Measurements from ENCODE around the gene RFC2.
A peak's percentile ranks its signal among the peaks of the same experiment; 100 is the strongest.
"Not testable (repeated sequence)": the region's sequence is repeated elsewhere in the genome, so short reads cannot be mapped to it uniquely, and the experiment has no call there.

The RFC2 gene

DNA sequence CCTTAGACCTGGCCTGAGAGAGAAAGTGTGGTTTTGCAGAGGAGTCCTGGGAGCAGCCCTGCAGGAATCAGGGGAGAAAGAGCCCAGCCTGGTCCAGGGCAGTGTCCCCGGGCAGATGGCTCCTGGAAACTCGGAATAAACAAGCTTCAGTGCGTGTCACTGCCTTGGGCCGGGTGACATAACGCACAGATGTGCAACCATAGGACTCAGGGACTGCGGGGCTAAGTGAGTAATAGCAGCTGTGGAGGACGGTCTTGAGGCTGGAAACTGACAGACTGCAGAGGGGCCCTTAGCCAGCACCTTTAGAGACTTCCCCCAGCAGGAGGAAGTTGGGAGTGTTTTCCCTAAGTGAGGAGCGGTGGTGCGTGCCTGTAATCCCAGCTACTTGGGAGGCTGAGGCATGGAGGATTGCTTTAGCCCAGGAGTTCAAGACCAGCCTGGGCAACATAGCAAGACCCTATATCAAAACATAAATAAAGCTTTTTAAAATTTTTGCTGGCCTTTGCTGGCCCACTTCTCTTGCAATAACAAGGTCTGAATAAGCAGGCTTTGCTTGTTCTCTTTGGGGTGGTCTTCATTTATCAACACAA is 29.8 kb upstream of the RFC2 start:
- DNase-seq (ENCODE audit: low read depth in 3 of 3, low spot score in 1 of 3), result no peak

DNA sequence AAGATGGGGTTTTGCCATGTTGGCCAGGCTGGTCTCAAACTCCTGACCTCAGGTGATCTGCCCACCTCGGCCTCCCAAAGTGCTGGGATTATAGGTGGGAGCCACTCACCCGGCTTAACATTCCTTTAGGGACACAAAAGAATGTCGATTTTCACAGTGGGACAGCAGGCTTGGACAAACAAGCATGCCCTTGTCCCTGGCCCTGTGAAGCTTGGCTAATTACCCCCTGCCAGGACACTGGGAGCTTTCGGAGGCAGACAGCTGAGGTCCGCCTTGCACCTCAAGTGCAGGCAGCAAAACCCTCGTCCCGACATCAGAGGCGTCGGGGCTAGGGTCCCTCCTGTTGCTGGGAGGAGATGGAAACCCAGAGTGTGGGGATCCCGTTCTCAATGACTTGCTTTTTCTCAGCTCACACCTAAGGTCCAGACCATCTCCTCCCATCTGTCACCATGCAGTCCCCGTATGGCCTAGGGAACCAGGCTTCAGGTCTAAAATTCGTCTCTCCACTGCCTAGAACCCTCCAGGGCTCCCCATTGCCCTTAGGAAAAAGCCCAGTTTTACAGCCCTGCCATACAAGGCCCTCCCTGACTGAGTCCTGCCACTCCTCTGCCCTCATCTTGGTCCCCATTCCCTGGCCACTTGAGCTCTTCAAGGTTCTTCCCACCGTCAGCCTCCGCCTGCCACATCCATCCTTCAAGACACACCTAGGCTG is 28.7 kb upstream of the RFC2 start:
- DNase-seq (ENCODE audit: low read depth in 3 of 3, low spot score in 1 of 3), result no peak

DNA sequence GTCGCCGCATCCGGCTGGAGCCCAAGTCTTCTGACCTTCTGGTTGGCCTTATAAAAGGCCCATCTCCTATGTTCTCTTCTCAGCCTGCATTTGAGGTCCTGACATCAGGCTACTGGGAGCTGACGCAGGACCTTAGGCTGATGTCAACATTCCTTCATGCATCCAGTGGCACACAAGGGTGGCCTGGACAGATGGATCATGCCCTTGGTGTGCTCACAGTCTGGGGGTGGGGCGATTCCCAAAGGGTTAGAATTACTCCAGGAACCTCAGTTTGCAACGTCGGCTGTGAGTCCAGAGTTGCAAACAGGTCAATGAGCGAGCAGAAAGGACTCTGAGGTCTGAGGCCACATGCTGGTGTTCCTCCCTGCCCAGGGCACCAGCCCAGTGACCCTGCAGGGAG is 26.8 kb upstream of the RFC2 start:
- DNase-seq (ENCODE audit: low read depth in 3 of 3, low spot score in 1 of 3), result no peak

DNA sequence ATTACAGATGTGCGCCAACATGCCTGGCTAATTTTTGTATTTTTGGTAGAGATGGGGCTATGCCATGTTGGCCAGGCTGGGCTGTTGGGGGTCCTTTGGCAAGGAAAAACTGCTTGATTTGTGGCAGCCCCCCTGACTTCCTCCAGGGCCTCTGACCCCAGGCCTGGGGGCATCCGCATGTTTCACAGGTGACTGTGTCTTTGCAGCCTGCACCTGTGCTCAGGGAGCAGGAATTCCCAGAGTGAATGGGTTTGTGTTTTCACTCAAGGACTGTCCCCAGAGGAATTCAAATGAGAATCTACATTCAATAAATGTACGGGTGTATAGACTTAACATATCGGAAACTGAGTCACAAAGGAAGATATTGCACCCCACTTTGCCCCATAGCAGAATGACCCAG is 23.4 kb upstream of the RFC2 start:
- DNase-seq (ENCODE audit: low read depth in 3 of 3, low spot score in 1 of 3), result no peak

DNA sequence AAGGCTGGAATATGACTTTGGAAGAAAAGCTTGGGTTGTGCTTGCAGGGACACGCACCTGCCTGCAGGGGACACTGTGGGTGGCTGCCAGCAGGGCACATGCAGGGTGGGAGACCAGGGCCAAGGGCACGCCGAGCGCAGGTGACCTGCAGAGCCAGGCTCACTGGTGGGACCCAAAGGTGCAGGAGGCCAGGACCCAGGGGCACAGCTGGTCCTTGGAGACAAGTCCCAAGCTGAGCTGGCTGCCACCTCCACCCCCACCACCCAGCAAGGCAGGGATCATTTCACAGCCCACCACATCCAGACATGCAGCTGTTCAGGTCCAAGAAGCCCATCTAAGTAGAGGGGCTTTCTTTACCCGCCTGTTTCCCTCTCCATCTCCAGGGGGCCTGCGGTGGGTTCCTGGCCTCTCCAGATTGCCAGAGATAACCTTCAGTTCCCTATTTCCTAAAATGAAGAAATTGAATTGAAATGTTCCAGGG is 21.2 kb upstream of the RFC2 start:
- no peak for DNase-seq (ENCODE audit: low read depth in 3 of 3, low spot score in 1 of 3)

DNA sequence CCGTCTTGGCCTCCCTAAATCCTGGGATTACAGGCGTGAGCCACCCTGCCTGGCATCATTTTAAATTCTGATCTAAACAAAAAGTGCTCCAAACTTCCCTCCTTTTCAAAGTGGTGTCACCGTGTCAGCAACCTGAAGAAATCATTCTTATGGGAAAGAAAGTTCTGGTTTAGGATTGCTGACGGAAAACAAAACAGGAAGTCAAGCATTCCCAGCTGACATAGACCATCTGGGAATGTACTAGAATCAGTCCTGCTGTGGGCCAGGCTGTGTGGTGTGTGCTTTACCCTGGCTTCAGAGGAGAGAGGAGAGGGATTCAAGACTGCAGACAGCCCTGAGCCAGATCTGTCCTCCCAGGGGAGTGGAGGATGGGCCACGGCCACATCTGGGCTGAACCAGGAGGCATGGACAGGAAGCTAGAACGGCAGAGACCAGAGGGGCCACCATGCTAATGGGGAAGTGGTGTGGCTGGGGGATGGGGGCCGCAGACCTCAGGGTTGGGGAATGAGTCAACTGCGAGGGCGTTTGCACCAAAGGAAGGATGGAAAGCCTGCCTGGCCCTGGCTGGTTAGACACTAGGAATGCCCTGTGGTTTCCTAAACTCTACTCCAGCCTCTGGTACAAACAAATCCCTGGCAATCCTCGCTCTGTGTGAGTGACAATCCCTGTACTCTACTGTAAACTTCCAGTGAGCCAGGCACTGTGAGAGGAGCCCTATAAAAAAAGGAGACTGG is 18.3 kb upstream of the RFC2 start:
- DNase-seq (ENCODE audit: low read depth in 3 of 3, low spot score in 1 of 3), result no peak

DNA sequence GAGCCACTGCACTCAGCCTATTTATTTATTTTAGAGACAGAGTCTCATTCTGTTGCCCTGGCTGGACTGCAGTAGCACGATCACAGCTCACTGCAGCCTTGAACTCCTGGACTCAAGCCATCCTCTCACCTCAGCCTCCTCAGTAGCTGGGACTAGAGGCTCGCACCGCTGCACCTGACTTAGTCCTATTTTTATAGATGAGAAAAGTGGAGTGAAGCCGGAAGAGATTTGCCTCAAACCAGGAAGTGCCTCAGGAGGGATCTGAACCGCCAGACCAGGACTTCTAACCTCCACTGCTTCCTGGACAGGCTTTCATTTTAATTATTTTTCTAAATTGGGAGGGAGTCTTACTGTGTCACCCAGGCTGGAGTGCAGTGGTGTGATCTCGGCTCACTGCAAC is 17.5 kb upstream of the RFC2 start:
- DNase-seq (ENCODE audit: low read depth in 3 of 3, low spot score in 1 of 3), result no peak

DNA sequence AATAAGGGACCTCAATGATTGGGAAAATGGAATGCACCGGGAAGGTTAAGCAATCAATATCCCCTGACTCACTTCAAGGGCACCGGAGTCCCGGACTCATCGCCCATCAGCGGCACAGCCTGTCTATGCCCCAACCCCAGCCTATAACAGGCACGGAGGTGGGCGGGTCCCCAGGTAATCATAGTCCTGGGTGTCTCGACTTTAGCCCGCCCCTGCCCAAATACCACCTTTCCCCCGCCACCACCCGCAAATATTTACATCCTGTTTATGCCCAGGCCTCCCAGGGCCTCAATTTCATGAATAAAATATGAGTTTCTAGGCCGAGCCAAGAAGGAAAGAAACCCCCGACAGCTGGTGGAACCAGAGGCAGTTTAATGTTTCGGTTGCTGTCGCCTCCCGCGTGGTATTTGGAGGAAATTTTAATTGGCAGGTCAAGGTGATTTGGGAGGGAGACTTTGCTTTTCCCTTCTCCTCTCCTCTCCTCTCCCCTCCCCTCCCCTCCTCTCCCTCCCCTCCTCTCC is 15.6 kb upstream of the RFC2 start:
- DNase-seq (ENCODE audit: low read depth in 3 of 3, low spot score in 1 of 3), result peak in 2 of 3 donors; percentile 21 to 47

DNA sequence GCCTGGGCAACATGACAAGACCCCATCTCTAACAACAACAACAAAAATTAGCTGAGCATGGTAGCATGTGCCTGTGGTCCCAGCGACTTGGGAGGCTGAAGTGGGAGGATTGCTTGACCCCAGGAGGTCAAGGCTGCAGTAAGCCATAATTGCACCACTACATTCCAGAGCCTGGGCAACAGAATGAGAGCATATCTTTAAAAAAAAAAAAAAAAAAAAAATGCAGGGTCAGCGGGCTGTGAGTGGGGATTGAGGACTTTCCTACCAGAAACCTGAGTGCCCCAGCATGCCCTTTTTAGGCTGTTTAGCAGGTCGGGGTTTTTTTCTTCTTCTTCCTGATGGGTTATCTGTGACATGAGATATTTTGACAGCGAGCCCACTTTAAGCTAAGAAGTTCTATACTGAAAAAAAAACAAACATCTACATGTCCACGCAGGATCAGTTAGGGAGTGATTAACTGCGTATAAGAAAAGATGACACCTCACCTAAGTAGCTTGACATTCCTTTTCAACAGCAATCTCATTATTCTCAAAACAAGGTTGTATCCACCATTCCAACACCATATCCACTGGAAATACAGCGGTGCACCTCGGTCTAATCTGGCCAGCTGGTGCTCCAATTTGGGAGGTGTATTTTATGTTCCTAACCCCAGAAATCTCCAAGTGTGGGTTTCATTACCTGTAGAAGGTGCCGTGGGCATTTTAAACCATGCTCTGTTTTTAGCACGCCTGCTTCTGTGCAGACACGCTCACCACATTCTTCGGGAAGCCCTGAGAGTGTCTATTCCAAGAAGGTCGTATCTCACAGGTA is 13.8 kb upstream of the RFC2 start:
- DNase-seq (ENCODE audit: low read depth in 3 of 3, low spot score in 1 of 3), result no peak

DNA sequence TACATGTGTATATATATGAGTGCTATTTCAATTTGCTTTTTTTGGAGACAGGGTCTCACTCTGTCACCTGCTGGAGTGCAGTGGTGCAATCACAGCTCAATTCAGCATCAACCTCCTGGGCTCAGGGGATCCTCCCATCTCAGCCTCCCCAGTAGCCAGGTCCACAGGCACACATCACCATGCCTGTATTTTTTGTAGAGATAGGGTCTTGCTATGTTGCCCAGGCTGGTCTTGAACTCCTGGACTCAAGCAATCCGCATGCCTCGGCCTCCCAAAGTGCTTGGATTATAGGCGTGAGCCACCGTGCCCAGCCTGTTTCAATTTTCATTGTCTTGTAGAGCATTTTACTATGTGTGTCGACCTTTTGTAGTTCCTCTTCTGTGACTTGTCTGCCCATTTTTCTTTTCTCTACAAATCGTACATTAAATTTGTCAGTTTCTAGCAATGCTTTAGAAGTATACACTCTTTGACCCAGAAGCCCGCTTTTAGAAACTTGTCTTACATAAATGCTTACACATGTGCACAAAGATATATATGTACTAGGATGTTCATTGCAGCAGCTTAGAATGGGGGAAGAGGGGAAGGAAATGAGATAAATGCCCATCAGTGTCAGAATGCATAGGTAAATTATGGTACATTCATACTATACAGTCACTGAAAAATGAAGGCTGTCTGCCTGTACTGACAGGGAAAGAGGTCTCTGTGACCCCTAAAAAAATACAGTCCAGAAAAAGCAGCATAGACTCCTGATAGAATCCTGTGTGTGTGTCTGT is 12.2 kb upstream of the RFC2 start:
- DNase-seq (ENCODE audit: low read depth in 3 of 3, low spot score in 1 of 3), result no peak

DNA sequence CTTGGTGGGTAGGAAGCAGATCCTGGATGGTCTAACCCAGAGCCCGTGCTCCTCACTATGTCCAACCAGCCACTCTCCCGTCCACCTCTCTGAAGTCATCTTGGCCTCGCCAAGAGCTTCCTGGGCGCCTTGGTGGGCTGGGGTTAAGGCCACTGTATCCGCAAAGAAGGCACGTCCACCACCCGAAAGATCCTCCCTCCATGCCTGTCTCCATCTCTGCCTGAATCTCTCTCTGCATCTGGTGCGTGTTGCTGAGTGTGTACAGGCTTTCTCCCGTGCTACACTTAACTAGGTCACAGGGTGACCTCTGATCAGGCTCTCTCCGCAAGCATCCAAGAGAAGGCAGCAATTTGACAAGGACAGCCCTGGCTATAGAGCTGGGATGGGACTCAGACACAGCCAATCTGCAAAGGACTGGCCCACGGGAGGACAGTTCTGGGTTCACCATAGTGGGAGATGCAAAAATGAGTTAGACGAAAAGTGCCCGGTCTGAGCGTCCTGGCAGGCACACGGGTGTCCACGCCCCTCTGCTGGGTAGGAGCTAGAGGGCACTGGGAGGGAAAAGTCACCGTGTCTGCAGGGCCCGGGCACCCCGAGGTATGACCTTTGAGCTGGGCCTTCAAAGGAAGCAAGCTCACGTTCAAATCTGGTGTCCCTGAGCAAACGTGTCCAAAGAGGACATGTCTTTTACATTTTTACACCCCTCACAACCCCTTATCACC is 9.4 kb upstream of the RFC2 start:
- DNase-seq (ENCODE audit: low read depth in 3 of 3, low spot score in 1 of 3), result no peak

DNA sequence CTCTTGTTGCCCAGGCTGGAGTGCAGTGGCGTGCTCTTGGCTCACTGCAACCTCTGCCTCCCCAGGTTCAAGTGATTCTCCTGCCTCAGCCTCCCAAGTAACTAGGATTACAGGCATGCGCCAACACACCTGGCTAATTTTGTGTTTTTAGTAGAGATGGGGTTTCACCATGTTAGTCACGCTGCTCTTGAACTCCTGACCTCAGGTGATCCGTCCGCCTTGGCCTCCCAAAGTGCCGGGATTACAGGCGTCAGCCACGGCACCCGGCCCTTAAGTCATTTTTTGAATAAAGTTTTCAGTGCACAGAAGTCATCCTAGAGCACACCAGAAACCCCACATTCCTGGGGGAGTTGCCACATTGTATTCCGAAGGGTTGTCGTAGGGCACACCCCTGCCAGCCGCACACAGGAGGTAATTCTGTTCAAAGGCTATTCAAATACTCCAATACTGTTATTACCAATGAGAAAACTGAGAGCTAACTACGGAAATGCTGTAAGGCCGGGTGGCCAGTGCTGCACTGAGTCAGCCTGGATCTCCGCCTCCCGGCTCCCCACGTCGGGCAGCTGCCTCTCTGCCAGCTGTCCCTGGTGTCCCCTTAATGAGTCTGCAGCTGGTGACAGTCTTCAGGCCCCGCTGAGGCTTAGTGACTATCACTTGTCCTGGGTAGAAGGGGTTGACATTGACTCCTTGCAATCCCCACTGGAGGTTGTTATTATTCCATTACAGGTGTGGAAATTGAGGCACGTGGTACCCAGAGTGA is 8.6 kb upstream of the RFC2 start:
- no peak for DNase-seq (ENCODE audit: low read depth in 3 of 3, low spot score in 1 of 3)

DNA sequence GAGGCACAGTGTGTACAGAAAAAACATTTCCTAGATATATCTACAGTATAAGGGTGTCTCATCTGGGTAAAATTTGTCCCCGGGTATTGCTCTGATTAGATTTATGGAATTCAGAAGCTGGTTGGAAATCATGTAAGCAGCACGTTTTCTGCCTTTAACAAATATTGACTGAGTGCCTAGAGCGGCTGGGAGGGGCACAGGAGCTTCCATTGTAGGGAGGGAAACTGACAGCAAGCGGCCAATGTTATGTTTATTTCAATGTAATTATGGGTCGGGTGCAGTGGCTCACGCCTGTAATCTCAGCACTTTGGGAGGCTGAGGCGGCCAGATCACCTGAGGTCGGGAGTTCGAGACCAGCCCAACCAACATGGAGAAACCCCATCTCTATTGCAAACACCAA is 4.4 kb upstream of the RFC2 start:
- no peak for DNase-seq (ENCODE audit: low read depth in 3 of 3, low spot score in 1 of 3)

DNA sequence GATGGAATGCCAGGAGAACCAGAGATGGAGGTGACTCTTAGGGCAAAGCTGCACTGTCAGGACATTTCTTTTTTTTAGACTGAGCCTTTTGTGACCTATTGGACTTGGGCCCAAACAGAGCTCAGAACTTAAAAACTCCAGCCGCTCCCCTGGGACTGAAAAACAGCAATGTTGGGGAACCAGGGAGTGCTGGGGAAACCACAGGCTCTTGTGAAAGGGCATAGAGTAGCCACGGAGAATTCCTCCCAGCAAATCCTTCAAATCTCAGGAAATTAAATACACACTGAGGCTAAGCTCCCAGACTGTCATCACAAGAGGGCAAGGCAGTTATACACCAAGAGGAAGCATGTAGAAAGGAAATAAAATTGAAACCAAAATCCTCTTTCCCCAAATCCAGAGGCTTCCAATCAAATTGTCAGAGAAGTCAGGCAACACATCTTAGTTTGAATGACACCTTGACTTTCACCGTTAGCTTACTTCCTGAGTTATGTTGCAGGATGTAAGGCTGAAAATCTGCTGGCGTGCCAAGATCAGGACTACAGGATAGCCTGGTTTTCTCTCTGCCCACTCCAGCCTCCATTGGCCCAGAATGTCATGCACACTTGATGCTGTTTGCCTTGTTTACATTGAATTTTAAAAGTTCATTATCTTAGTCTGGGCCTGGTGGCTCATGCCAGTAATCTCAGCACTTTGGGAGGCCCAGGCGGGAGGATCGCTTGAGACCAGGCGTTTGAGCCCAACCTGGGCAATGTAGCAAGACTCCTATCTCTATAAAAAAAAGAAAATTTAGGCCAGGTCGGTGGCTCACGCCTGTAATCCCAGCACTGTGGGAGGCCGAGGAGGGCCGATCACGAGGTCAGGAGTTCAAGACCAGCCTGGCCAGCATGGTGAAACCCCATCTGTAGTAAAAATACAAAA is 2.6 kb upstream of the RFC2 start:
- no peak for DNase-seq (ENCODE audit: low read depth in 3 of 3, low spot score in 1 of 3)

DNA sequence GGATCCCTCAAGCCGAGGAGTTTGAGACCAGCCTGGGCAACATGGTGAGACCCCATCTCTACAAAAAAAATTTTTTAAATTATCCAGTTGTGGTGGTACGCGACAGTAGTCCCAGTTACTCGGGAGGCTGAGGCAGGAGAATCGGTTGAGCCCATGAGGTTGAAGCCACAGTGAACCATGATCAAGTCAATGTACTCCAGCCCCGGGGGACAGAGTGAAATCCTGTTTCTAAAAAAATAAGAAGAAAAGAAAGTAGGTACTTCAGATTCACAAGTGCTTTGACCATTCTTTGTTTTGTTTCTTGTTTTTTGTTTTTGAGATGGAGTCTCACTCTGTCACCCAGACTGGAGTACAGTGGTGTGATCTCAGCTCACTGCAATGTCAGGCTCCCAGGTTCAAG is 1.3 kb upstream of the RFC2 start:
- not testable (repeated sequence) for DNase-seq (ENCODE audit: low read depth in 3 of 3, low spot score in 1 of 3)

DNA sequence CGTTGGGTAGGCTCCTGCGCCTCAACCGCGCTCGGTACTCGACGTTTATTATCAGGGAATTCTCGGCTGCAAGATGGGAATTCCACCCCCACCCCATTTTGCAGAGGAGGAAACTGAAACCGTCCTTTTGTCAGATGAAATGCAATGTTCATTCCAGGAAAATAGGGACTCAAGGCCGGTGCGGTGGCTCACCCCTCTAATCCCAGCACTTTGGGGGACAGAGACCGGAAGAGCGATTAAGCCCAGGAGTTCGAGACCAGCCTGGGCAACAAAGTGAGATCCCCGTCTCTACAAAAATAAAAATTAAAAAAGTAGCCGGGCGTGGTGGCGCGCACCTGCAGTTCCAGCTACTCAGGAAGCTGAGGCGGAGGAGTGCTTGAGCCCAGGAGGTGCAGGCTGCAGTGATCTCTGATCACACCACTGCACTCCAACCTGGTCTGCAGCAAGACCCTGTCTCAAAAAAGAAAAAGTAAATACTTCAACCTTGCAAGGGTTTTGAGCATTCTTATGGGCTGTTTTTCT is 720 bp upstream of the RFC2 start:
- DNase-seq (ENCODE audit: low read depth in 3 of 3, low spot score in 1 of 3), result peak in 1 of 3 donors; percentile 2

DNA sequence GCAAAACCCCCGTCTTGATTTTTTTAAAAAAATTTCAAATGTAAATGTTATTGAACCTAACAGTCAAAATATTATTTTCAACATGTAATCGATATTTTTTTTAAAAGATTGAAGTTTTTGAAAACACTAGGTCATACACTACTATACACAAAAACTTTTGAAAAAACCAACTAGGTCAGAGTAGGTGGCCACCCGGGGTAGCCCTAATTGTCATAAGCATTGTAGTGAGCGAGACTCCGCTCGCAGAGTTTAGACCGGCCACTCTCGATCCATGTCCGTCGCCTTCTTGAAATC is 417 bp downstream of the RFC2 start:
- DNase-seq (ENCODE audit: low read depth in 3 of 3, low spot score in 1 of 3), result no peak

DNA sequence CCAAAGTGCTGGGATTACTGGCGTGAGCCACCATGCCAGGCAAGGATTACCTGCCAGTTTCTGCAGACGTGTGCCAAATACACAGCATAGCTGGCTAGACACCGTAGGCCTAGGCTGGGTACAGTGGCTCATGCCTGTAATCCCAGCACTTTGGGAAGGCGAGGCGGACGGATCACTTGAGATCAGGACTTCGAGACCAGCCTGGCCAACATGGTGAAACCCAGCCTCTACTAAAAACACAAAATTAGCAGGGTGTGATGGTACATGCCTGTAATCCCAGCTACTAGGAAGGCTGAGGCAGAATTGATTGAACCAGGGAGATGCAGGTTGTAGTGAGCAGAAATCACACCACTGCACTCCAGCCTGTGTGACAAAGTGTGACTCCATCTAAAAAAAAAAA is 868 bp downstream of the RFC2 start:
- DNase-seq (ENCODE audit: low read depth in 3 of 3, low spot score in 1 of 3), result no peak

Measured in stimulated activated CD4-positive, alpha-beta T cell treated with anti-CD3 and anti-CD28 coated beads, TNF-alpha, amount 100 ng/mL, for 1 hour (primary cell).